HCT116 (cell line): Measurements from ENCODE around the gene CC2D2B.

Source experiments
- CEBPB ChIP-seq: IDR thresholded peaks from 2 replicates; pipeline ENCODE4 v1.6.1; 2012; ENCODE audit warnings: low read depth
- EZH2 ChIP-seq: fragments of 200-600 bp; sonication (generic); IDR thresholded peaks from 2 replicates; pipeline ENCODE4 v1.6.1; 2017; ENCODE audit warnings: antibody characterized with exemption, mixed run types
- JUND ChIP-seq: IDR thresholded peaks from 2 replicates; pipeline ENCODE4 v1.6.1; 2012
- POLR2A ChIP-seq: IDR thresholded peaks from 2 replicates; pipeline ENCODE4 v1.7.0; 2011; ENCODE audit warnings: borderline replicate concordance; ENCODE audit not compliant: insufficient read depth, insufficient read length; ENCODE audit errors: extremely low read depth
- SP1 ChIP-seq: IDR thresholded peaks from 2 replicates; pipeline ENCODE4 v1.6.1; 2012; ENCODE audit warnings: low read depth
- ZBTB33 ChIP-seq: IDR thresholded peaks from 2 replicates; pipeline ENCODE4 v1.6.1; 2011; ENCODE audit warnings: mild to moderate bottlenecking, low read length, moderate library complexity; ENCODE audit not compliant: insufficient replicate concordance; ENCODE audit errors: extremely low read depth
- ZFX ChIP-seq: fragments of 450-650 bp; IDR thresholded peaks from 2 replicates; pipeline ENCODE4 v1.6.1; 2017
- ZNF274 ChIP-seq: fragments of 200-500 bp; sonication (Bioruptor generic); IDR thresholded peaks from 2 replicates; pipeline ENCODE4 v1.6.1; 2014; ENCODE audit warnings: mild to moderate bottlenecking, low read depth, low read length, inconsistent platforms
- TF ChIP-seq, protein P1 (sequence below), 3 experiments: fragments of 200-600 bp in 1 of 3; sonication (generic) in 1 of 3; IDR thresholded peaks in 2 of 3; conservative IDR thresholded peaks in 1 of 3; 2 replicates each; pipeline ENCODE4 v1.5.1; 2012 to 2017; ENCODE audit warnings: low read depth in 2 of 3, low read length in 2 of 3, antibody characterized with exemption in 1 of 3, borderline replicate concordance in 1 of 3, control low read depth in 1 of 3, mild to moderate bottlenecking in 1 of 3, mixed read lengths in 1 of 3, mixed run types in 1 of 3, moderate library complexity in 1 of 3; ENCODE audit not compliant: insufficient read depth in 1 of 3

- TF ChIP-seq ZBTB33 (no peak), ZFX (no peak), EZH2 (no peak), POLR2A (no peak), CEBPB (no peak), JUND (no peak), SP1 (no peak), ZNF274 (no peak)
- TF ChIP-seq, protein P1, sequence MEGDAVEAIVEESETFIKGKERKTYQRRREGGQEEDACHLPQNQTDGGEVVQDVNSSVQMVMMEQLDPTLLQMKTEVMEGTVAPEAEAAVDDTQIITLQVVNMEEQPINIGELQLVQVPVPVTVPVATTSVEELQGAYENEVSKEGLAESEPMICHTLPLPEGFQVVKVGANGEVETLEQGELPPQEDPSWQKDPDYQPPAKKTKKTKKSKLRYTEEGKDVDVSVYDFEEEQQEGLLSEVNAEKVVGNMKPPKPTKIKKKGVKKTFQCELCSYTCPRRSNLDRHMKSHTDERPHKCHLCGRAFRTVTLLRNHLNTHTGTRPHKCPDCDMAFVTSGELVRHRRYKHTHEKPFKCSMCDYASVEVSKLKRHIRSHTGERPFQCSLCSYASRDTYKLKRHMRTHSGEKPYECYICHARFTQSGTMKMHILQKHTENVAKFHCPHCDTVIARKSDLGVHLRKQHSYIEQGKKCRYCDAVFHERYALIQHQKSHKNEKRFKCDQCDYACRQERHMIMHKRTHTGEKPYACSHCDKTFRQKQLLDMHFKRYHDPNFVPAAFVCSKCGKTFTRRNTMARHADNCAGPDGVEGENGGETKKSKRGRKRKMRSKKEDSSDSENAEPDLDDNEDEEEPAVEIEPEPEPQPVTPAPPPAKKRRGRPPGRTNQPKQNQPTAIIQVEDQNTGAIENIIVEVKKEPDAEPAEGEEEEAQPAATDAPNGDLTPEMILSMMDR (IDR thresholded peaks at IDR 0.05 in 2 of 3, conservative IDR thresholded peaks at IDR 0.05 in 1 of 3; ENCODE audit: borderline replicate concordance in 1 of 3, insufficient read depth in 1 of 3, low read depth in 2 of 3, low read length in 2 of 3): no peak
These were observed 146.2 kb downstream of the CC2D2B start for GRCh38 chr10:96053985-96054384.
